NB4 (cell line): ENCODE measurements around the gene EDIL3.

Source experiments
- DNase-seq: peaks from one replicate; pipeline ENCODE4 v3.0.0; 2010; ENCODE audit warnings: low read depth
- H3K4me3 ChIP-seq: one replicate; pipeline ENCODE4 v1.5.1; 2011; ENCODE audit warnings: mild to moderate bottlenecking, low read depth, low read length, moderate library complexity
- CTCF ChIP-seq: IDR thresholded peaks from one replicate; pipeline ENCODE4 v1.5.1; 2012; ENCODE audit warnings: low read depth, low read length
- MAX ChIP-seq: IDR thresholded peaks from 2 replicates; pipeline ENCODE4 v1.6.1; 2011; ENCODE audit warnings: low read depth, low read length
- MYC ChIP-seq: IDR thresholded peaks from 2 replicates; pipeline ENCODE4 v1.6.1; 2011; ENCODE audit warnings: low read depth, low read length
- POLR2A ChIP-seq: IDR thresholded peaks from 2 replicates; pipeline ENCODE4 v1.6.1; 2011; ENCODE audit warnings: mild to moderate bottlenecking; ENCODE audit not compliant: insufficient read length; ENCODE audit errors: extremely low read depth

Gene EDIL3

GRCh38 chr5:84272771-84273516 lies 111.7 kb downstream of the EDIL3 start:
- no peak overlapping the region for H3K4me3 ChIP-seq
- TF ChIP-seq MAX, result no peak
- no peak for TF ChIP-seq CTCF
- no peak for TF ChIP-seq MYC
- TF ChIP-seq POLR2A, result no peak
- DNase-seq, result no peak

GRCh38 chr5:84265739-84266550 lies 118.7 kb downstream of the EDIL3 start:
- no peak for DNase-seq
- H3K4me3 ChIP-seq, result no peak overlapping the region
- TF ChIP-seq MYC, result no peak
- no peak for TF ChIP-seq CTCF
- TF ChIP-seq POLR2A, result no peak
- TF ChIP-seq MAX, result no peak

- TF ChIP-seq MAX (no peak), POLR2A (no peak)
- H3K4me3 ChIP-seq, result no peak overlapping the region
- DNase-seq, result no peak
Observed at GRCh38 chr5:84265130-84265529, 119.5 kb downstream of the EDIL3 start.

- no peak overlapping the region for H3K4me3 ChIP-seq
- DNase-seq, result no peak
- TF ChIP-seq POLR2A (no peak), MYC (no peak), CTCF (no peak), MAX (no peak)
Observed at GRCh38 chr5:84260939-84261338, 123.7 kb downstream of the EDIL3 start.

GRCh38 chr5:84260140-84260539 lies 124.5 kb downstream of the EDIL3 start:
- TF ChIP-seq POLR2A (no peak), MAX (no peak), CTCF (no peak)
- DNase-seq, result peak; percentile 8
- no peak overlapping the region for H3K4me3 ChIP-seq
